Skeletal muscle satellite cell (primary cell): Measurements from ENCODE around the gene CDC25C.
"Not testable (repeated sequence)": the region's sequence is repeated elsewhere in the genome, so short reads cannot be mapped to it uniquely, and the experiment has no call there.

Source experiments
- H3K27me3 ChIP-seq: 2 replicates; pipeline ENCODE4 v1.7.0; 2013; ENCODE audit warnings: low read length; ENCODE audit not compliant: control insufficient read depth, insufficient read depth
- H3K36me3 ChIP-seq: 2 replicates; pipeline ENCODE4 v1.7.0; 2013; ENCODE audit warnings: mild to moderate bottlenecking, control low read depth, low read length; ENCODE audit not compliant: insufficient read depth
- H3K4me1 ChIP-seq: 2 replicates; pipeline ENCODE4 v1.7.0; 2013; ENCODE audit warnings: low read length; ENCODE audit not compliant: control insufficient read depth, insufficient read depth
- H3K4me2 ChIP-seq: 2 replicates; pipeline ENCODE4 v1.7.0; 2013; ENCODE audit warnings: mild to moderate bottlenecking, low read length
- H3K4me3 ChIP-seq: 2 replicates; pipeline ENCODE4 v1.7.0; 2013; ENCODE audit warnings: low read length
- H3K9ac ChIP-seq: 2 replicates; pipeline ENCODE4 v1.7.0; 2013; ENCODE audit warnings: mild to moderate bottlenecking, low read depth, low read length, moderate library complexity
- H3K9me3 ChIP-seq: replicated peaks from 2 replicates; pipeline ENCODE4 v1.7.0; 2013; ENCODE audit warnings: mild to moderate bottlenecking, control low read depth, low read length

The CDC25C gene

GRCh38 chr5:138344887-138345622 lies 13.5 kb upstream of the CDC25C start:
- no peak overlapping the region for H3K9ac ChIP-seq
- no peak overlapping the region for H3K4me2 ChIP-seq
- no peak overlapping the region for H3K4me3 ChIP-seq
- H3K27me3 ChIP-seq: no peaks in the 10 kb centered on the region
- no peaks in the 10 kb centered on the region for H3K9me3 ChIP-seq
- H3K36me3 ChIP-seq: peaks cover 73% of the 10 kb centered on the region
- peaks cover 5% of the 10 kb centered on the region for H3K4me1 ChIP-seq

DNA sequence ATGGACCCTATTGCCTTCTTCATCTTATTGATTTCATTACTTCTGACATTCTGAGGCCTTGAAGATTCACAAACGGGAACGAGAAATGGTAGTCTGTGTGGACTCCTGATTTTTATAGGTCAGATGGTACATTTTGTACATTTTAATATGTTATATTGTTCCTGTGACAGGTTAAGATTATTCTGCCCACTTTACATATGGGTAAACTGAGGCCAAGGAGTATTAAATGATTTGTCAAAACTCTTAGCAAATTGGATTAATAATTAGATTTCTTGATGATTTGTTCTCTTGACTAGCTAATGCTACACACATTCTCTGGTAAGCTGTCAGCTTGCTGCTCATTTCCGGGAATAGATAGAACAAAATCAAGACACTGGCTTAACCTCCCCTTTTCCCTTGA lies 8.4 kb upstream of the CDC25C start:
- H3K4me3 ChIP-seq: peak overlapping the region; percentile 91
- H3K9me3 ChIP-seq: no peaks in the 10 kb centered on the region
- peaks cover 15% of the 10 kb centered on the region for H3K4me1 ChIP-seq
- H3K9ac ChIP-seq: peak overlapping the region; percentile 3
- H3K27me3 ChIP-seq: no peaks in the 10 kb centered on the region
- H3K4me2 ChIP-seq: peak overlapping the region; percentile 98
- H3K36me3 ChIP-seq: peaks cover 33% of the 10 kb centered on the region

DNA sequence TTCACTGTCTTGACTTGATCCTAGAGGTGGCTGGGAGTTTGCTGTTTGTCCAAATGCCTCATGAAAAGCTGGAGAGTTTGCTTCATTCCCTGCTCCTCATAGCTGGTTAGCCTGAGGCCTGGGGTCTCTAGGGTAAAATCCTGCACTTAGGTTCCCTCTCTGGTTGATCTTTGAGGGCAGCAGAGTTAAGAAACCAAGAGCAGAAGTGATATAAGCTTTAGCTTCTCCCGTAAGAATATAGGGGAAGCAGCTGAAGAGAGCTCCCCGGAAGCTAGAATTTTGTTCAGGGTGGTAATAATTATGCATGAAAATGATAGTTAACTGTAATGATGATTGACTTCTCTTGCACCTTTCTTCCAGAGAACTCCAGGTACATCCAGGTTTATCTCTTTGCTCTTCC lies 7.9 kb upstream of the CDC25C start:
- Histone ChIP-seq H3K9ac (peak overlapping the region; percentile 98), H3K4me2 (peak overlapping the region; percentile 98), H3K9me3 (no peaks in the 10 kb centered on the region), H3K36me3 (peaks cover 28% of the 10 kb centered on the region), H3K27me3 (no peaks in the 10 kb centered on the region), H3K4me3 (peak overlapping the region; percentile 91), H3K4me1 (peaks cover 15% of the 10 kb centered on the region)

GRCh38 chr5:138339091-138339456 lies 7.5 kb upstream of the CDC25C start:
- H3K36me3 ChIP-seq: peaks cover 25% of the 10 kb centered on the region
- H3K27me3 ChIP-seq: no peaks in the 10 kb centered on the region
- H3K9ac ChIP-seq: peak overlapping the region; percentile 98
- H3K4me3 ChIP-seq: peak overlapping the region; percentile 91
- no peaks in the 10 kb centered on the region for H3K9me3 ChIP-seq
- peak overlapping the region; percentile 98 for H3K4me2 ChIP-seq
- H3K4me1 ChIP-seq: peaks cover 15% of the 10 kb centered on the region

DNA sequence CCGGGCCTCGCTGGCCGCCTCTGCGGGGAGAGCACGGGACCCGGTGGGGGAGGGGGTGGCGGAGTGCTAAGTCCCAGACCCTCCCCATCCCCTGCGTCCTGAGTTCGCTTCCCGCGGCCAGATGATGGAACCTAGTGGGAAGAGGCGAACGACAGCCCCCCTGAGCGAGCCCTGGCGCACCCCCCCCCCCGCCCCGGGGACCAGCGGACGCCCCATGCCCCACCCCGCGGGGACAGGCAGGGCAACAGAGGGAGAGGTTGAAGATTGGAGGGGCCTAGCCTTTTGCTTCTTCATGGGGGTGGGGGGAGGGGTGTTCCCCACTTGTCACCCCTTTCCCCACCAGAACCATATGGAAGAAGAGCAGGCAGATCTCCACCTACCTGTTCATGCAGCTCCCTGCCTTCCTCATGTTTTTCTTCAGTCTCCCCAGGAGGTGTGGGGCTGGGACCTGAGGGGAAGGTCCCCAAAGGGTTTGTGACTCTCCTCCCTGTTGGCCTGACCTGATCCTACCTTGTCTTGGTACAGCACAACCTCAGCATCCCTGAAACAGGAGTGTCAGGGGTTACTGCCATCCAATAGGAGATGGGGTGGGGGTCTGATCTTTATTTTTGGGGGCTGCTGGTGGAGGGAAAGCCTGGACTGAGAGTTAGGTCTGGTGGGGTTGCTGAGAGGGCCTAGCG lies 6.9 kb upstream of the CDC25C start:
- H3K9me3 ChIP-seq: no peaks in the 10 kb centered on the region
- no peaks in the 10 kb centered on the region for H3K27me3 ChIP-seq
- H3K9ac ChIP-seq: peak overlapping the region; percentile 98
- H3K4me2 ChIP-seq: peak overlapping the region; percentile 98
- peak overlapping the region; percentile 91 for H3K4me3 ChIP-seq
- peaks cover 15% of the 10 kb centered on the region for H3K4me1 ChIP-seq
- peaks cover 19% of the 10 kb centered on the region for H3K36me3 ChIP-seq

DNA sequence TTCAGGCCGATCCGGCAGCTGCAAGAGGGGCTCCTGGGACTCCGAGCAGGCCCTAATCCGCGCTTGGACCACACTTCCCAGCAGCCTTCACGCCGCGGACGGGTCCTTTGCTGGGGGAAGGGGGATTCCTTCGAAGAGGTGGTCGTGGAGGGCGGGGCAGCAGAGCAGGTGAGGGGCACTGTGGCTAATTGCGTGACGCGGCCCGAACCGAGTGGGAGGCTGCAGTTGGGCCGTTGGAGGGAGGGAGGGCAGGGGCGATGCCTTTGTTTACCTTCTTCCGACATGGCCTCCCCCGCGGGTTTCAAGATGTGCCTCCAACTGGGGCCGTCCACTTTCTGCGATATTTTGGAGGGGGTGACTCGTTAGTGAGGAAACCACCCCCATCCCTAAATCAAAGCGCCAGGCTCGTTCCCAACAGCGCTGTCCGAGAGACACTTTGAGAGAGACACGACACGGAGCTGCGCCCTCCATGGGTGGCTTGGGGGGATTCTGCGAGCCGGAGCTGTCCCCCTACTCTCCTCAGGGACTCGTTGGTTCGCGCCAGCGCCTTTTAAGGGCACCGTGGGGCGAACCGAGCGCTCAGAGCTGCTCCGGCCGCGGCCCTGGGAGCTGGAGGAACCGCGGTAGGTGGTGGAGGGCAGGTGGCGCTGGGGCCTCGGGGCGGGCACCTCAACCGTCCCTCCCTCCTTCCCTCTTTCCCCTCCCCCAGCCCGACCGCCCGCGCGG lies 6.2 kb upstream of the CDC25C start, which contains the start of gene FAM53C:
FAM53C (plus strand) TSS at position 582 of the 726 bp plus-strand sequence. CDS start 3,070 bp downstream, outside the sequence.
- H3K9me3 ChIP-seq: no peaks in the 10 kb centered on the region
- H3K36me3 ChIP-seq: peaks cover 14% of the 10 kb centered on the region
- peak within 1 kb of the TSS; percentile 98 for H3K4me2 ChIP-seq
- H3K9ac ChIP-seq: peak within 1 kb of the TSS; percentile 98
- H3K4me1 ChIP-seq: peaks cover 15% of the 10 kb centered on the region
- peak within 1 kb of the TSS; percentile 91 for H3K4me3 ChIP-seq
- H3K27me3 ChIP-seq: no peaks in the 10 kb centered on the region

- peaks cover 14% of the 10 kb centered on the region for H3K36me3 ChIP-seq
- H3K4me2 ChIP-seq: peak overlapping the region; percentile 98
- no peaks in the 10 kb centered on the region for H3K27me3 ChIP-seq
- peaks cover 15% of the 10 kb centered on the region for H3K4me1 ChIP-seq
- peak overlapping the region; percentile 91 for H3K4me3 ChIP-seq
- H3K9ac ChIP-seq: peak overlapping the region; percentile 98
- no peaks in the 10 kb centered on the region for H3K9me3 ChIP-seq
Observed at GRCh38 chr5:138336952-138337684, 5.5 kb upstream of the CDC25C start.

DNA sequence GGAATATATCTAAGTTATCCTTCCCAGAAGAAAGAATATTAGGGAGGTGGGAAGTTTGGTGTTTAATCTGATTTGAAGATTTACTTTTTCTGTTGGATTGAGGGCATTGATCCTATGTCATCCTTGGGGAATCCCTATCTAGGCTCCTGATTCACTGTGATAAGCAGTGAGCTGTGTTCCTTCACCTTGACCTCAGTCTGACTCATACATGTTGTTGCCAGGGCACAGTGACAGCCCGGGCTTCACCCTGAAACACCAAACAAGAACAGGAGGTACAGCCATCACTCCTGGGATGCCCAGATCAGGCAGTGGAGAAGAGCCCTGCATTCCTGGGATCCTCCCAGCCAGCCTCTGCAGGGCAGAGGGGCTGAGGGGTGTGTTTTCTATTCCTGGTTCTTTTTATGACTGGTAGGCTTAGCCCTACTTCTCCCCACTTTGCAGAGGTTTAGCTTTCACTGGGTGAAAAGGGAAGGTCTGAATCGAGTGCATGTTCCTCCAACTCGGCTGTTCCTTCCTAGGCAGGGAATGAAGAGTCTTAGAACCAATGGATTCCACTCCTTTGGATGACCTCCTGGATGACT lies 3.4 kb upstream of the CDC25C start:
- Histone ChIP-seq H3K36me3 (peaks cover 1% of the 10 kb centered on the region), H3K4me1 (peaks cover 18% of the 10 kb centered on the region), H3K4me2 (no peak overlapping the region), H3K4me3 (no peak overlapping the region), H3K9me3 (no peaks in the 10 kb centered on the region), H3K27me3 (no peaks in the 10 kb centered on the region), H3K9ac (no peak overlapping the region)

GRCh38 chr5:138330813-138331448 lies 673 bp downstream of the CDC25C start:
- H3K9ac ChIP-seq: peak overlapping the region; percentile 81
- no peaks in the 10 kb centered on the region for H3K9me3 ChIP-seq
- H3K4me2 ChIP-seq: peak overlapping the region; percentile 93
- H3K36me3 ChIP-seq: peaks cover 2% of the 10 kb centered on the region
- peaks cover 8% of the 10 kb centered on the region for H3K4me1 ChIP-seq
- H3K27me3 ChIP-seq: no peaks in the 10 kb centered on the region
- H3K4me3 ChIP-seq: peak overlapping the region; percentile 83

GRCh38 chr5:138318211-138318610 lies 13.4 kb downstream of the CDC25C start:
- not testable (repeated sequence) for H3K36me3 ChIP-seq, H3K9me3 ChIP-seq, H3K4me1 ChIP-seq, H3K4me3 ChIP-seq, H3K9ac ChIP-seq, H3K4me2 ChIP-seq, H3K27me3 ChIP-seq
